ENCODE data around the gene DCAF11. TPM values are rescaled to one million over a fixed set of nuclear protein-coding genes. Genes with fewer than 3 reads are reported as not detected.

The DCAF11 gene
- polyA plus RNA-seq, 3 donors: 45.6 to 56.6 (median 48.8) TPM

GRCh38 chr14:24159777-24160498 lies 45.4 kb downstream of the DCAF11 start:
- Histone ChIP-seq H3K27ac (ENCODE audit: low read depth in 1 of 2, low read length in 2 of 2) (peak overlapping the region; percentile 76 to 100), H3K36me3 (replicated peaks in 1 of 2; ENCODE audit: control insufficient read depth in 1 of 2, insufficient read depth in 2 of 2, low read length in 2 of 2) (peaks cover 70 to 74% of the 10 kb centered on the region in 2 donors), H3K79me2 (ENCODE audit: insufficient read depth, low read length) (peaks cover 42% of the 10 kb centered on the region), H3K4me2 (replicated peaks; ENCODE audit: extremely low read depth, low read length, poor library complexity, severe bottlenecking) (no peak overlapping the region), H3K4me3 (replicated peaks in 1 of 3; ENCODE audit: low read depth in 2 of 3, low read length in 3 of 3) (peak overlapping the region in 1 of 3 experiments; percentile 100), H3K27me3 (ENCODE audit: control insufficient read depth in 2 of 2, insufficient read depth in 2 of 2, low read length in 2 of 2) (no peaks in the 10 kb centered on the region), H2AFZ (ENCODE audit: insufficient read depth, low read depth, low read length, poor library complexity, severe bottlenecking) (no peak overlapping the region), H4K20me1 (ENCODE audit: insufficient read depth, low read length) (peaks cover 30% of the 10 kb centered on the region), H3K9me3 (replicated peaks in 1 of 2; ENCODE audit: control insufficient read depth in 1 of 2, insufficient read depth in 1 of 2, low read length in 2 of 2) (no peaks in the 10 kb centered on the region), H3K9ac (ENCODE audit: insufficient read depth, low read length, poor library complexity, severe bottlenecking) (no peak overlapping the region), H3K4me1 (ENCODE audit: control insufficient read depth in 1 of 2, insufficient read depth in 2 of 2, low read length in 2 of 2) (peaks cover 29 to 53% of the 10 kb centered on the region in 2 donors)
- Mint-ChIP-seq H3K27me3 (ENCODE audit: low read depth in 3 of 3) (no peaks in the 10 kb centered on the region), H3K4me1 (peaks cover 46% of the 10 kb centered on the region), H3K9me3 (no peaks in the 10 kb centered on the region), H3K27ac (peak overlapping the region; percentile 76 to 99 (median 97)), H3K4me3 (no peak overlapping the region), H3K36me3 (peaks cover 68 to 88% of the 10 kb centered on the region in 2 donors)
- intact Hi-C loops (cut with micrococcal nuclease): loop anchor here in 1 of 2 donors (2.0 kb wide), 1 partner anchor 13 kb away; the partner anchor contains the start of genes PSME2 and RNF31
- 97% methylated on average over 6 of the region's 11 CpGs for WGBS (ENCODE audit: insufficient coverage)
- no peak for TF ChIP-seq CTCF (IDR thresholded peaks at IDR 0.05)
- DNase-seq: no peak

GRCh38 chr14:24160499-24160849 lies 45.9 kb downstream of the DCAF11 start:
- peak overlapping the region in 1 of 3 experiments; percentile 100 for H3K4me3 ChIP-seq (replicated peaks in 1 of 3; ENCODE audit: low read depth in 2 of 3, low read length in 3 of 3)
- Mint-ChIP-seq H3K27ac (peak overlapping the region; percentile 96 to 99 (median 97)), H3K27me3 (ENCODE audit: low read depth in 3 of 3) (no peaks in the 10 kb centered on the region), H3K4me3 (no peak overlapping the region), H3K4me1 (peaks cover 50% of the 10 kb centered on the region), H3K9me3 (no peaks in the 10 kb centered on the region), H3K36me3 (peaks cover 68 to 88% of the 10 kb centered on the region in 2 donors)
- intact Hi-C loops (cut with micrococcal nuclease): loop anchor here in 1 of 2 donors (2.0 kb wide), 1 partner anchor 14 kb away; the partner anchor contains the start of genes PSME2 and RNF31
- DNase-seq: no peak
- peaks cover 35 to 59% of the 10 kb centered on the region in 2 donors for H3K4me1 ChIP-seq (ENCODE audit: control insufficient read depth in 1 of 2, insufficient read depth in 2 of 2, low read length in 2 of 2)
- peaks cover 70 to 74% of the 10 kb centered on the region in 2 donors for H3K36me3 ChIP-seq (replicated peaks in 1 of 2; ENCODE audit: control insufficient read depth in 1 of 2, insufficient read depth in 2 of 2, low read length in 2 of 2)
- peak overlapping the region; percentile 85 for H3K4me2 ChIP-seq (replicated peaks; ENCODE audit: extremely low read depth, low read length, poor library complexity, severe bottlenecking)
- 100% methylated on average over 4 of the region's 4 CpGs for WGBS (ENCODE audit: insufficient coverage)
- no peak for TF ChIP-seq CTCF (IDR thresholded peaks at IDR 0.05)
- no peaks in the 10 kb centered on the region for H3K27me3 ChIP-seq (ENCODE audit: control insufficient read depth in 2 of 2, insufficient read depth in 2 of 2, low read length in 2 of 2)
- H3K27ac ChIP-seq (ENCODE audit: low read depth in 1 of 2, low read length in 2 of 2): peak overlapping the region; percentile 76 to 100
- H3K9ac ChIP-seq (ENCODE audit: insufficient read depth, low read length, poor library complexity, severe bottlenecking): peak overlapping the region; percentile 94
- peak overlapping the region; percentile 65 for H2AFZ ChIP-seq (ENCODE audit: insufficient read depth, low read depth, low read length, poor library complexity, severe bottlenecking)
- peaks cover 43% of the 10 kb centered on the region for H3K79me2 ChIP-seq (ENCODE audit: insufficient read depth, low read length)
- no peaks in the 10 kb centered on the region for H3K9me3 ChIP-seq (replicated peaks in 1 of 2; ENCODE audit: control insufficient read depth in 1 of 2, insufficient read depth in 1 of 2, low read length in 2 of 2)
- peaks cover 35% of the 10 kb centered on the region for H4K20me1 ChIP-seq (ENCODE audit: insufficient read depth, low read length)
